Measurements from ENCODE around the gene OR10G4. TPM values are rescaled to one million over a fixed set of nuclear protein-coding genes. Genes with fewer than 3 reads are reported as not detected.

Gene OR10G4
- total and polyA plus RNA-seq, 2 of the 4 experiments (the other 2 are of a cell fraction), result not detected

- Histone ChIP-seq H3K56ac (ENCODE audit: extremely low read depth, insufficient read depth, low read length) (no peak overlapping the region), H4K91ac (ENCODE audit: insufficient read depth, low read depth, low read length) (no peak overlapping the region), H3K36me3 (ENCODE audit: control insufficient read depth, insufficient read depth, low read length) (no peaks in the 10 kb centered on the region), H2BK15ac (ENCODE audit: low read depth, low read length) (no peak overlapping the region), H3K9ac (ENCODE audit: low read depth, low read length) (no peak overlapping the region), H2AFZ (replicated peaks; ENCODE audit: low read length, poor library complexity) (no peak overlapping the region), H3K79me1 (ENCODE audit: low read depth in 1 of 2, low read length in 2 of 2) (no peaks in the 10 kb centered on the region), H4K5ac (ENCODE audit: low read depth, low read length) (no peak overlapping the region), H3K9me1 (ENCODE audit: insufficient read depth, low read length) (no peaks in the 10 kb centered on the region), H4K8ac (ENCODE audit: low read depth in 2 of 2, low read length in 2 of 2) (no peak overlapping the region), H2BK20ac (ENCODE audit: low read depth, low read length) (no peak overlapping the region), H3K4me3 (ENCODE audit: insufficient read depth, low read depth, low read length) (no peak overlapping the region), H2BK120ac (ENCODE audit: low read depth, low read length) (no peak overlapping the region), H2AK5ac (ENCODE audit: low read depth, low read length) (no peak overlapping the region), H3K23ac (ENCODE audit: low read depth, low read length) (no peak overlapping the region), H2BK5ac (ENCODE audit: low read depth, low read length, poor library complexity, severe bottlenecking) (no peak overlapping the region), H3K27me3 (ENCODE audit: control insufficient read depth, insufficient read depth, low read length) (no peaks in the 10 kb centered on the region), H3K4me1 (ENCODE audit: control insufficient read depth, insufficient read depth, low read length) (no peaks in the 10 kb centered on the region), H3K4me2 (ENCODE audit: low read depth, low read length) (no peak overlapping the region), H2AK9ac (replicated peaks; ENCODE audit: low read depth, low read length, poor library complexity) (no peak overlapping the region), H3K9me3 (ENCODE audit: control insufficient read depth, insufficient read depth, low read length) (peaks cover 12% of the 10 kb centered on the region; the same call in 1 of the 2 replicates), H3K18ac (ENCODE audit: low read depth, low read length) (no peak overlapping the region), H3K4ac (ENCODE audit: low read depth, low read length) (no peak overlapping the region), H4K20me1 (ENCODE audit: insufficient read depth, low read length) (no peaks in the 10 kb centered on the region), H3K14ac (replicated peaks; ENCODE audit: low read depth, low read length) (no peak overlapping the region), H3K27ac (ENCODE audit: insufficient read depth, low read length) (no peak overlapping the region)
- no peak for DNase-seq
- no peak for ATAC-seq (ENCODE audit: low read depth)
- no TSS peak for BruUV-seq (replicated peaks)
- CTCF ChIA-PET, result no interaction called here
- POLR2A ChIA-PET (ENCODE audit: unreplicated experiment), result no interaction called here
- no peak for TF ChIP-seq RCOR1 (IDR thresholded peaks at IDR 0.05; ENCODE audit: insufficient replicate concordance, low read length)
- TF ChIP-seq USF2 (IDR thresholded peaks at IDR 0.05; ENCODE audit: low read depth, low read length), result no peak
- TF ChIP-seq RFX5 (IDR thresholded peaks at IDR 0.05; ENCODE audit: low read depth, low read length), result no peak
- no peak for TF ChIP-seq BHLHE40 (IDR thresholded peaks at IDR 0.05; ENCODE audit: low read depth, low read length)
- no peak for TF ChIP-seq MXI1 (IDR thresholded peaks at IDR 0.05; ENCODE audit: borderline replicate concordance, low read depth, low read length)
- TF ChIP-seq CEBPB (IDR thresholded peaks at IDR 0.05; ENCODE audit: low read depth, low read length), result no peak
- no peak for TF ChIP-seq POLR2A (IDR thresholded peaks at IDR 0.05; ENCODE audit: low read depth, low read length)
- TF ChIP-seq ELK1 (IDR thresholded peaks at IDR 0.05; ENCODE audit: borderline replicate concordance, low read depth, low read length), result no peak
- TF ChIP-seq MAFK (IDR thresholded peaks at IDR 0.05; ENCODE audit: low read depth, low read length), result no peak
- no peak for TF ChIP-seq CHD1 (IDR thresholded peaks at IDR 0.05; ENCODE audit: low read depth, low read length)
- no peak for TF ChIP-seq NFE2L2 (IDR thresholded peaks at IDR 0.05; ENCODE audit: low read depth, low read length)
- no peak for TF ChIP-seq SMC3 (IDR thresholded peaks at IDR 0.05; ENCODE audit: low read depth, low read length)
- TF ChIP-seq MAZ (IDR thresholded peaks at IDR 0.05; ENCODE audit: borderline replicate concordance, low read depth, low read length), result no peak
- no peak for TF ChIP-seq CTCF (conservative IDR thresholded peaks at IDR 0.05; ENCODE audit: low read depth, low read length)
- TF ChIP-seq FOS (IDR thresholded peaks at IDR 0.05; ENCODE audit: low read depth, low read length), result no peak
- TF ChIP-seq RAD21 (IDR thresholded peaks at IDR 0.05; ENCODE audit: low read length), result no peak
- WGBS, 2 experiments (ENCODE audit: extremely low coverage in 2 of 2, insufficient read length in 1 of 2), result 0% methylated on average over 1 of the region's 5 CpGs; no CpG with 5 or more reads in 1 of the 2 experiments
- dilution Hi-C loops (cut with HindIII; ENCODE audit: low sequenced_read_pairs, unreplicated experiment) (no loop called here), in situ Hi-C loops (cut with MboI; ENCODE audit: low sequenced_read_pairs) (no loop called here), intact Hi-C loops (cut with micrococcal nuclease) (no loop called here)
Observed at GRCh38 chr11:123979311-123979710, 33.5 kb upstream of the OR10G4 start.

All from IMR-90 (cell line).